Measurements from ENCODE around the gene MGAT1. TPM values are rescaled to one million over a fixed set of nuclear protein-coding genes. Genes with fewer than 3 reads are reported as not detected.

MGAT1 gene
- total and polyA plus RNA-seq, 2 of the 8 experiments (the other 6 are each of a cell fraction or from before 2014, with no cell fraction given): 66.8 to 77.0 TPM

GRCh38 chr5:180776376-180776775, 26.2 kb downstream of the MGAT1 start (continued):
- no peak for TF ChIP-seq CHD7 (IDR thresholded peaks at IDR 0.05; ENCODE audit: insufficient replicate concordance, low read length)
- no peak for TF ChIP-seq GTF2F1 (IDR thresholded peaks at IDR 0.05; ENCODE audit: borderline replicate concordance, low read depth, low read length)
- TF ChIP-seq TEAD4 (IDR thresholded peaks at IDR 0.05; ENCODE audit: low read depth, low read length): no peak
